OCI-LY3 (cell line): ENCODE measurements around the gene CALY.

Source experiments
- H2AFZ ChIP-seq: fragments of 200-600, 300-600 bp; shearing (Covaris generic); 2 replicates; pipeline ENCODE4 v1.6.0; 2014; ENCODE audit warnings: antibody characterized with exemption, low read depth, low read length
- H3K27ac ChIP-seq: fragments of 200-600, 300-600 bp; sonication (generic); 2 replicates; pipeline ENCODE4 v1.5.1; 2014; ENCODE audit warnings: mild to moderate bottlenecking, low read length, moderate library complexity, mixed read lengths
- H3K27me3 ChIP-seq: fragments of 200-600, 300-600 bp; sonication (generic); 2 replicates; pipeline ENCODE4 v1.6.1; 2014; ENCODE audit warnings: low read depth, low read length, mixed read lengths
- H3K36me3 ChIP-seq: fragments of 200-600, 300-600 bp; sonication (generic); replicated peaks from 2 replicates; pipeline ENCODE3; 2014; ENCODE audit warnings: low read depth, low read length, mixed read lengths
- H3K4me1 ChIP-seq: fragments of 300-600, 200-600 bp; sonication (generic); 2 replicates; pipeline ENCODE4 v1.6.1; 2014; ENCODE audit warnings: low read length, mixed read lengths
- H3K4me2 ChIP-seq: fragments of 200-600, 300-600 bp; sonication (generic); 2 replicates; pipeline ENCODE4 v1.6.1; 2014; ENCODE audit warnings: low read length, mixed read lengths
- H3K4me3 ChIP-seq: fragments of 300-600, 200-600 bp; sonication (generic); 2 replicates; pipeline ENCODE4 v1.5.1; 2014; ENCODE audit warnings: antibody characterized with exemption, mild to moderate bottlenecking, low read length, moderate library complexity
- H3K79me2 ChIP-seq: fragments of 300-600, 200-600 bp; shearing (Covaris generic); 2 replicates; pipeline ENCODE4 v1.6.1; 2014; ENCODE audit warnings: mild to moderate bottlenecking, low read length, mixed read lengths
- H3K9ac ChIP-seq: fragments of 300-600, 200-600 bp; shearing (Covaris generic); 2 replicates; pipeline ENCODE4 v1.6.0; 2014; ENCODE audit warnings: mild to moderate bottlenecking, low read length, moderate library complexity
- H3K9me3 ChIP-seq: fragments of 200-600, 300-600 bp; shearing (Covaris generic); 2 replicates; pipeline ENCODE4 v1.6.1; 2014; ENCODE audit warnings: low read length, mixed read lengths; ENCODE audit not compliant: insufficient read depth
- H4K20me1 ChIP-seq: fragments of 200-600, 300-600 bp; sonication (generic); 2 replicates; pipeline ENCODE4 v1.6.1; 2016; ENCODE audit warnings: low read length, mixed read lengths; ENCODE audit not compliant: insufficient read depth
- CTCF ChIP-seq: fragments of 200-600, 300-600 bp; sonication (generic); IDR thresholded peaks from 2 replicates; pipeline ENCODE4 v1.5.1; 2014; ENCODE audit warnings: antibody characterized with exemption, low read length, low read depth
- EZH2phosphoT487 ChIP-seq: fragments of 200-600 bp; shearing (Covaris generic); IDR thresholded peaks from 2 replicates; pipeline ENCODE4 v1.6.1; 2018; ENCODE audit warnings: antibody characterized with exemption, mixed run types, low read depth

CALY gene, protein sequence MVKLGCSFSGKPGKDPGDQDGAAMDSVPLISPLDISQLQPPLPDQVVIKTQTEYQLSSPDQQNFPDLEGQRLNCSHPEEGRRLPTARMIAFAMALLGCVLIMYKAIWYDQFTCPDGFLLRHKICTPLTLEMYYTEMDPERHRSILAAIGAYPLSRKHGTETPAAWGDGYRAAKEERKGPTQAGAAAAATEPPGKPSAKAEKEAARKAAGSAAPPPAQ

GRCh38 chr10:133336577-133337369, at the start of gene CALY:
Gene CALY (minus strand): TSS chr10:133336896. CDS start chr10:133328989, 7,907 bp downstream.
- Histone ChIP-seq H3K9me3 (no peaks in the 10 kb centered on the region), H3K4me2 (no peak within 1 kb of the TSS), H3K4me1 (no peaks in the 10 kb centered on the region), H3K9ac (no peak within 1 kb of the TSS), H3K27ac (no peak within 1 kb of the TSS), H2AFZ (no peak within 1 kb of the TSS), H3K79me2 (no peaks in the 10 kb centered on the region), H4K20me1 (no peaks in the 10 kb centered on the region), H3K36me3 (no peaks in the 10 kb centered on the region), H3K27me3 (no peaks in the 10 kb centered on the region), H3K4me3 (no peak within 1 kb of the TSS)
- TF ChIP-seq CTCF (no peak), EZH2phosphoT487 (no peak)

- Histone ChIP-seq H3K9ac (no peak overlapping the region), H3K27me3 (no peaks in the 10 kb centered on the region), H3K9me3 (no peaks in the 10 kb centered on the region), H3K27ac (no peak overlapping the region), H2AFZ (no peak overlapping the region), H3K79me2 (no peaks in the 10 kb centered on the region), H3K4me1 (peaks cover 15% of the 10 kb centered on the region), H3K36me3 (no peaks in the 10 kb centered on the region), H4K20me1 (no peaks in the 10 kb centered on the region), H3K4me3 (no peak overlapping the region), H3K4me2 (no peak overlapping the region)
- TF ChIP-seq EZH2phosphoT487 (no peak), CTCF (no peak)
Observed at GRCh38 chr10:133385214-133385613, 48.5 kb upstream of the CALY start.

- H3K27ac ChIP-seq: no peak overlapping the region
- H3K4me2 ChIP-seq: no peak overlapping the region
- no peaks in the 10 kb centered on the region for H3K36me3 ChIP-seq
- no peak overlapping the region for H2AFZ ChIP-seq
- no peaks in the 10 kb centered on the region for H4K20me1 ChIP-seq
- no peak overlapping the region for H3K4me3 ChIP-seq
- H3K27me3 ChIP-seq: no peaks in the 10 kb centered on the region
- peaks cover 11% of the 10 kb centered on the region for H3K4me1 ChIP-seq
- no peaks in the 10 kb centered on the region for H3K9me3 ChIP-seq
- no peak overlapping the region for H3K9ac ChIP-seq
- TF ChIP-seq EZH2phosphoT487 (no peak), CTCF (no peak)
- H3K79me2 ChIP-seq: no peaks in the 10 kb centered on the region
Observed at GRCh38 chr10:133384071-133384470, 47.4 kb upstream of the CALY start.

GRCh38 chr10:133383551-133383950, 46.9 kb upstream of the CALY start:
- no peaks in the 10 kb centered on the region for H3K79me2 ChIP-seq
- no peak for TF ChIP-seq EZH2phosphoT487
- TF ChIP-seq CTCF: no peak
- no peaks in the 10 kb centered on the region for H3K27me3 ChIP-seq
- no peak overlapping the region for H3K9ac ChIP-seq
- H2AFZ ChIP-seq: no peak overlapping the region
- no peak overlapping the region for H3K27ac ChIP-seq
- no peak overlapping the region for H3K4me3 ChIP-seq
- H3K4me2 ChIP-seq: no peak overlapping the region
- H3K9me3 ChIP-seq: no peaks in the 10 kb centered on the region
- H3K36me3 ChIP-seq: no peaks in the 10 kb centered on the region
- no peaks in the 10 kb centered on the region for H4K20me1 ChIP-seq
- peaks cover 10% of the 10 kb centered on the region for H3K4me1 ChIP-seq
